Calu3 (cell line): ENCODE results near the gene CDK17. TPM values are rescaled to one million over a fixed set of nuclear protein-coding genes. Genes with fewer than 3 reads are reported as not detected.

Experiments
- BruUV-seq: library from RNA; stranded (reverse); fragments of 400-500 nt; replicated peaks from 2 replicates; lab custom pipeline; 2021; lab: Mats Ljungman, UMichigan
- CTCF ChIA-PET: fragments of 300-600 bp; sonication (Branson Sonifier 250); formaldehyde crosslinking; loops from one replicate; lab custom pipeline; 2022; ENCODE audit warnings: antibody characterized with exemption; lab: Charles Lee
- DNase-seq: peaks from one replicate; pipeline ENCODE4 v3.0.0; 2022
- H3K27ac Mint-ChIP-seq: one replicate; pipeline ENCODE4 v1.8.0; 2022; ENCODE audit warnings: mixed read lengths; ENCODE audit not compliant: unreplicated experiment
- H3K27me3 Mint-ChIP-seq: one replicate; pipeline ENCODE4 v1.8.0; 2022; ENCODE audit warnings: mixed read lengths; ENCODE audit not compliant: unreplicated experiment
- H3K36me3 Mint-ChIP-seq: one replicate; pipeline ENCODE4 v1.8.0; 2022; ENCODE audit warnings: mild to moderate bottlenecking, moderate library complexity, mixed read lengths; ENCODE audit not compliant: insufficient read depth, unreplicated experiment
- H3K4me1 Mint-ChIP-seq: one replicate; pipeline ENCODE4 v1.8.0; 2022; ENCODE audit warnings: mild to moderate bottlenecking, low read depth, mixed read lengths; ENCODE audit not compliant: unreplicated experiment
- H3K4me3 Mint-ChIP-seq: one replicate; pipeline ENCODE4 v1.8.0; 2022; ENCODE audit warnings: mild to moderate bottlenecking, low read depth, moderate library complexity, mixed read lengths; ENCODE audit not compliant: unreplicated experiment
- H3K9me3 Mint-ChIP-seq: one replicate; pipeline ENCODE4 v1.8.0; 2022; ENCODE audit warnings: low read depth, mixed read lengths; ENCODE audit not compliant: unreplicated experiment
- CTCF ChIP-seq: fragments of 200-600 bp; IDR thresholded peaks from one replicate; pipeline ENCODE4 v1.8.0; 2022; ENCODE audit warnings: antibody characterized with exemption; ENCODE audit not compliant: unreplicated experiment
- intact Hi-C: fragments of 100-400 bp; cut with micrococcal nuclease; formaldehyde crosslinking; loops from one replicate; pipeline ENCODE4 v1.10.0; 2022; ENCODE audit not compliant: unreplicated experiment
- total RNA-seq: library from RNA; stranded (reverse); gene quantifications from 2 replicates; pipeline ENCODE4 v1.2.3, GENCODE V29; 2022

CDK17 gene
- total RNA-seq, 1 experiment from 2014 or later: 28.8 TPM

- BruUV-seq: no TSS peak
- Mint-ChIP-seq H3K36me3 (peaks cover 23% of the 10 kb centered on the region), H3K27me3 (no peaks in the 10 kb centered on the region), H3K9me3 (no peaks in the 10 kb centered on the region), H3K4me1 (no peaks in the 10 kb centered on the region), H3K27ac (no peak overlapping the region), H3K4me3 (no peak overlapping the region)
- TF ChIP-seq CTCF: no peak
- CTCF ChIA-PET: no interaction called here
- intact Hi-C loops: no loop called here
- DNase-seq: no peak
Measured at GRCh38 chr12:96247563-96247962, 152.7 kb downstream of the CDK17 start.

- CTCF ChIA-PET: no interaction called here
- H3K4me3 Mint-ChIP-seq: no peak overlapping the region
- DNase-seq: no peak
- peaks cover 23% of the 10 kb centered on the region for H3K36me3 Mint-ChIP-seq
- H3K27me3 Mint-ChIP-seq: no peaks in the 10 kb centered on the region
- no peak for TF ChIP-seq CTCF
- intact Hi-C loops: no loop called here
- BruUV-seq: TSS peak; percentile 40
- H3K4me1 Mint-ChIP-seq: no peaks in the 10 kb centered on the region
- H3K9me3 Mint-ChIP-seq: no peaks in the 10 kb centered on the region
- H3K27ac Mint-ChIP-seq: no peak overlapping the region
Measured at GRCh38 chr12:96246926-96247505, 153.2 kb downstream of the CDK17 start.

GRCh38 chr12:96244826-96245225, 155.4 kb downstream of the CDK17 start:
- no TSS peak for BruUV-seq
- TF ChIP-seq CTCF: no peak
- H3K27ac Mint-ChIP-seq: no peak overlapping the region
- DNase-seq: no peak
- CTCF ChIA-PET: no interaction called here
- peaks cover 16% of the 10 kb centered on the region for H3K36me3 Mint-ChIP-seq
- H3K9me3 Mint-ChIP-seq: no peaks in the 10 kb centered on the region
- H3K27me3 Mint-ChIP-seq: no peaks in the 10 kb centered on the region
- no peak overlapping the region for H3K4me3 Mint-ChIP-seq
- intact Hi-C loops: no loop called here
- no peaks in the 10 kb centered on the region for H3K4me1 Mint-ChIP-seq

- intact Hi-C loops: no loop called here
- no peak for DNase-seq
- Mint-ChIP-seq H3K4me3 (no peak overlapping the region), H3K27me3 (no peaks in the 10 kb centered on the region), H3K4me1 (peaks cover 5% of the 10 kb centered on the region), H3K27ac (no peak overlapping the region), H3K36me3 (peaks cover 8% of the 10 kb centered on the region), H3K9me3 (no peaks in the 10 kb centered on the region)
- no TSS peak for BruUV-seq
- CTCF ChIA-PET: no interaction called here
- no peak for TF ChIP-seq CTCF
Measured at GRCh38 chr12:96242597-96242996, 157.6 kb downstream of the CDK17 start.
